Prostate gland (tissue), 2 donors: Measurements from ENCODE around the gene RBX1. TPM values are rescaled to one million over a fixed set of nuclear protein-coding genes. Genes with fewer than 3 reads are reported as not detected.

ENCODE experiments used
- DNase-seq: peaks from one replicate; pipeline ENCODE4 v3.0.0-alpha.2; 2019; ENCODE audit warnings: low spot score
- H3K27ac ChIP-seq, 2 donors: fragments of 200-600 bp; sonication (generic); 2 replicates each; pipeline ENCODE4 v1.5.1; 2017 to 2019
- H3K27me3 ChIP-seq: fragments of 200-600 bp; sonication (generic); replicated peaks from 2 replicates; pipeline ENCODE4 v1.5.1; 2019; ENCODE audit not compliant: insufficient read depth
- H3K36me3 ChIP-seq, 2 donors: fragments of 200-600 bp; sonication (generic); 1 replicate in 1 of 2; 2 replicates in 1 of 2; pipeline versions ENCODE4 v1.5.1 to v1.8.1; 2017 to 2019
- H3K4me1 ChIP-seq: fragments of 200-600 bp; sonication (generic); replicated peaks from 2 replicates; pipeline ENCODE4 v1.5.1; 2019
- H3K4me3 ChIP-seq, 2 donors: fragments of 200-600 bp; sonication (generic); 2 replicates each; pipeline ENCODE4 v1.5.1; 2017 to 2019
- H3K9me3 ChIP-seq: fragments of 200-600 bp; sonication (generic); 2 replicates; pipeline ENCODE4 v1.5.1; 2017
- POLR2A ChIP-seq: fragments of 450-650 bp; IDR thresholded peaks from one replicate; pipeline ENCODE4 v1.6.1; 2016; ENCODE audit warnings: antibody characterized with exemption, mild to moderate bottlenecking
- POLR2AphosphoS5 ChIP-seq: sonication (generic); formaldehyde crosslinking; IDR thresholded peaks from one replicate; pipeline ENCODE4 v1.6.1; 2017; ENCODE audit warnings: antibody characterized with exemption
- WGBS: methylation state at CpG from one replicate; pipeline ENCODE4 v1.1.5; 2018; 5-methylcytosine and 5-hydroxymethylcytosine counted together
- intact Hi-C: fragments of 100-400 bp; cut with DNase I; formaldehyde crosslinking; loops from one replicate; pipeline ENCODE4 v1.14.2; 2022
- total RNA-seq, 2 donors: library from RNA; depleted of rRNA; stranded (reverse); fragments of >200 nt; gene quantifications; one replicate each; pipeline ENCODE4 v1.1.0, GENCODE V29; 2016
- TF ChIP-seq, protein P1 (sequence below), 4 experiments: fragments of 200-600 bp in 2 of 4; fragments of 450-650 bp in 2 of 4; sonication (generic) in 2 of 4; IDR thresholded peaks; 1 replicate in 3 of 4; 2 replicates in 1 of 4; pipeline ENCODE4 v1.5.1; 2016 to 2019; ENCODE audit warnings: antibody characterized with exemption in 4 of 4, mild to moderate bottlenecking in 2 of 4, moderate library complexity in 2 of 4

RBX1 gene
- total RNA-seq, 2 donors from 2014 or later: 34.9 to 42.8 TPM

DNA sequence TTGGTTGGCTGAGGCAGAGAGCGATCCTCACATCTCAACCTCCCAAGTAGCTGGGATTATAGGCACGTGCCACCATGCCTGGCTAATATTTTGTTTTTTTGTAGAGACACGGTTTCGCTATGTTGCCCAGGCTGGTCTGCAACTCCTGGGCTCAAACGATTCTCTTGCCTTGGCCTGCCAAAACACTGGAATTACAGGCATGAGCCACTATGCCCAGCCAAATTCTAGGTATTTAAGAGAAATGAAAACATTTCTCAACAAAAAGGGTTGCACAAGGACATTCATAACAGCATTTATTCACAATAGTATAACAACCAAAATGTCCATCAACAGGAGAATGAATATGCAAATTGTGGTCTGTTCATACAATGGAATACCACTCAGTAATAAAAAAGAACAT, 31.7 kb upstream of the RBX1 start:
- H3K4me3 ChIP-seq: no peak overlapping the region
- H3K36me3 ChIP-seq: no peaks in the 10 kb centered on the region
- H3K9me3 ChIP-seq: no peaks in the 10 kb centered on the region
- WGBS: 61% methylated on average over 5 of the region's 5 CpGs
- no peaks in the 10 kb centered on the region for H3K27me3 ChIP-seq
- no peak for DNase-seq
- H3K4me1 ChIP-seq: no peaks in the 10 kb centered on the region
- intact Hi-C loops: no loop called here
- no peak overlapping the region for H3K27ac ChIP-seq
- TF ChIP-seq, protein P1, sequence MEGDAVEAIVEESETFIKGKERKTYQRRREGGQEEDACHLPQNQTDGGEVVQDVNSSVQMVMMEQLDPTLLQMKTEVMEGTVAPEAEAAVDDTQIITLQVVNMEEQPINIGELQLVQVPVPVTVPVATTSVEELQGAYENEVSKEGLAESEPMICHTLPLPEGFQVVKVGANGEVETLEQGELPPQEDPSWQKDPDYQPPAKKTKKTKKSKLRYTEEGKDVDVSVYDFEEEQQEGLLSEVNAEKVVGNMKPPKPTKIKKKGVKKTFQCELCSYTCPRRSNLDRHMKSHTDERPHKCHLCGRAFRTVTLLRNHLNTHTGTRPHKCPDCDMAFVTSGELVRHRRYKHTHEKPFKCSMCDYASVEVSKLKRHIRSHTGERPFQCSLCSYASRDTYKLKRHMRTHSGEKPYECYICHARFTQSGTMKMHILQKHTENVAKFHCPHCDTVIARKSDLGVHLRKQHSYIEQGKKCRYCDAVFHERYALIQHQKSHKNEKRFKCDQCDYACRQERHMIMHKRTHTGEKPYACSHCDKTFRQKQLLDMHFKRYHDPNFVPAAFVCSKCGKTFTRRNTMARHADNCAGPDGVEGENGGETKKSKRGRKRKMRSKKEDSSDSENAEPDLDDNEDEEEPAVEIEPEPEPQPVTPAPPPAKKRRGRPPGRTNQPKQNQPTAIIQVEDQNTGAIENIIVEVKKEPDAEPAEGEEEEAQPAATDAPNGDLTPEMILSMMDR (IDR thresholded peaks at IDR 0.05): no peak
- no peak for TF ChIP-seq POLR2A
- TF ChIP-seq POLR2AphosphoS5: no peak

DNA sequence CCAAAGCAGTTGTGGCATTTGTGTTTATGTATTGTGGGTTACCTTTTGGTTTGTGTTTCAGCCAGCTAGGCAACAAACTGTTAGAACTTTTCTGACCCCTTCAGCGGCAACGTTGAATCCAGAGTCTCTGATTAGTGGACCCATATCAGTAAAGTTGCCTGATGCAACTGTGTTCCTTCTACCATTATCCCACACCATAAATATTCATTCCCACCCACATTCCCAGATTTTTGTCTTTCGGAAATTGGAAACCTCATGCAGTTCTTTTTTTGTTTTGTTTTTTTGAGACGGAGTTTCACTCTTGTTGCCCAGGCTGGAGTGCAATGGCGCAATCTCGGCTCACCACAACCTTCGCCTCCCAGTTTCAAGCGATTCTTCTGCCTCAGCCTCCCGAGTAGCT, 30.7 kb upstream of the RBX1 start:
- Histone ChIP-seq H3K36me3 (no peaks in the 10 kb centered on the region), H3K27me3 (no peaks in the 10 kb centered on the region), H3K4me1 (no peaks in the 10 kb centered on the region), H3K27ac (no peak overlapping the region), H3K9me3 (no peaks in the 10 kb centered on the region), H3K4me3 (no peak overlapping the region)
- no peak for TF ChIP-seq POLR2AphosphoS5
- TF ChIP-seq, protein P1 (IDR thresholded peaks at IDR 0.05): no peak
- no peak for TF ChIP-seq POLR2A
- 89% methylated on average over 9 of the region's 9 CpGs for whole genome bisulfite sequencing
- intact Hi-C loops: loop anchor here (5.0 kb wide), 1 partner anchor 317 kb away; no protein-coding TSS in a partner anchor
- no peak for DNase-seq

DNA sequence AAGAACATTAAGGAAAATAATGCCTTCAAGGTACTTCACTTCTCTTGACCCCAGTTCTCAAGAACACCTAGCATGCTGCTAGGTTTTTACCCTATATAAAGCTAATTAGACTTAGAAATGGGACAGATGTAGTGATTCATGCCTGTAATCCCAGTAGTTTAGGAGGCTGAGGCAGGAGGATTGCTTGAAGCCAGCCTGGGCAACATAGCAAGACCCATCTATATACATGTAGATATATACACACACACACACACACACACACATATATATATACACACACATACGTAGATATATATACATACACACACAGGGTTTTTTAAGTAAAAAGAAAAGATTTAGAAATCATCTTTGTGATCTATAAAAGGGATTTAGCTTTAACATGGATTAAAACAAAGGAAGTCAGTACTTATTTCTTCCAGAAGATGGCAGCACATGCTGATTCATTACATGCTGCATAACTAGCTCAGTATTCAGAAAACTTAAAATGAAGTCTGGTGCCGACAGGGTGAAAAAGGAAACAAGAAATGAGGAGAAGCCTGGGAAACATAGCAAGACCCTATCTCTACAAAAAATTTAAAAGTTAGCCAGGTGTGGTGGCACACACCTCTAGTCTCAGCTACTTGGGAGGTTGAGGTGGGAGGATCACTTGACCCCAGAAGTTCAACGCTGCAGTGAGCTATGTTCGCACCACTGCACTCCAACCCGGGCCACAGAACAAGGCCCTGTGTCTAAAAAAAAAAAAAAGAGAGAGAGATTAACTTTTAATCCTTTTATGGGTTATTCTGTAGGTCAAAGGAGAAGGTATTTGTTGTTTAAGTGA, 28.5 kb upstream of the RBX1 start:
- H3K9me3 ChIP-seq: no peaks in the 10 kb centered on the region
- H3K27ac ChIP-seq: no peak overlapping the region
- H3K4me1 ChIP-seq: no peaks in the 10 kb centered on the region
- peak; percentile 33 for TF ChIP-seq POLR2AphosphoS5
- TF ChIP-seq POLR2A: no peak
- TF ChIP-seq, protein P1 (IDR thresholded peaks at IDR 0.05): peak; percentile 28 to 87 (median 76)
- intact Hi-C loops: loop anchor here (5.0 kb wide), 1 partner anchor 315 kb away; no protein-coding TSS in a partner anchor
- H3K27me3 ChIP-seq: no peaks in the 10 kb centered on the region
- H3K4me3 ChIP-seq: no peak overlapping the region
- peak; percentile 36 for DNase-seq
- no peaks in the 10 kb centered on the region for H3K36me3 ChIP-seq
- WGBS: 60% methylated on average over 5 of the region's 5 CpGs

DNA sequence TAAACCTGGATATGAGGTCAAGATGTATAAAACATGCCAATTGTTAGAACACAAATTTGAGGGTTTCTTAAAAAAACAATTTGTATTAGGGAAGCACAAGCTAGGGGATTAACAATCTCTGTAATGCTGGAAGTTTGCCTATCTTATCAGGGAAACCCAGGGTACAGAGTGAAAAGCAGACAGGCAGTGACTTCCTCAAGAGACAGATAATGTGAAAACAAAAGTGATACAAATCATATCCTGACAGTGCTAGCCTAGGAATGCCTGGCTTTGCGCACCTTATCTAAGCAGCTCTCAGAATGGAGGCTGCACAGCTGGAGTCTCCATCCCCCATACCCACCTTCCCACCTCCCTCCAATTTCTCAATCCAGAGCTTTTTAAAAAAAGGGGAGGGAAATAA, 22.5 kb upstream of the RBX1 start:
- Histone ChIP-seq H3K4me3 (no peak overlapping the region), H3K4me1 (no peaks in the 10 kb centered on the region), H3K27ac (no peak overlapping the region), H3K36me3 (no peaks in the 10 kb centered on the region), H3K9me3 (no peaks in the 10 kb centered on the region), H3K27me3 (no peaks in the 10 kb centered on the region)
- DNase-seq: no peak
- WGBS: 81% methylated on average over 1 of the region's 1 CpG
- intact Hi-C loops: no loop called here
- TF ChIP-seq, protein P1 (IDR thresholded peaks at IDR 0.05): no peak
- no peak for TF ChIP-seq POLR2AphosphoS5
- TF ChIP-seq POLR2A: no peak

DNA sequence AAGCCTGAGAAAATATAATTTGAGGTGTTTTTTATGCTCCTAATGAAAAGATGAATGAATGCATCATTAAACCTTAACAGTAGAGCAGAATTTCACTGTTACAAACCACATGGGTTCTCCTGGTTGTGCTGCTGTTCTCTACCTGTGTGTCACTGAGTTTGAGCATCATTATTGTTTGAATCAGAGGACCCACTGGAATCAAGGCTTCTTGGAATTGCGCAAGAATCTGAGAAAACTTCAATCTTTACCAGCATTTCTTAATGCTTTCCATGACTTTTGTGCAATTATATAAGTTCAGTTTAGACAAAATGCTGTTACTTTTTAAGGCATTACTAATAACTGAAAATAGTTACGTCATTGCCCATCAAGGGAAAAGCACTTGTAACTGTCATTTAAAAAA, 18.8 kb upstream of the RBX1 start:
- intact Hi-C loops: no loop called here
- WGBS: 70% methylated on average over 2 of the region's 2 CpGs
- no peak for DNase-seq
- TF ChIP-seq POLR2AphosphoS5 (no peak), POLR2A (no peak)
- TF ChIP-seq, protein P1 (IDR thresholded peaks at IDR 0.05): no peak
- no peak overlapping the region for H3K27ac ChIP-seq
- no peaks in the 10 kb centered on the region for H3K36me3 ChIP-seq
- H3K4me3 ChIP-seq: no peak overlapping the region
- no peaks in the 10 kb centered on the region for H3K9me3 ChIP-seq
- no peaks in the 10 kb centered on the region for H3K4me1 ChIP-seq
- no peaks in the 10 kb centered on the region for H3K27me3 ChIP-seq
